Left colon (tissue), 2 donors: ENCODE data around the gene NANS. TPM values are rescaled to one million over a fixed set of nuclear protein-coding genes. Genes with fewer than 3 reads are reported as not detected.
"Not testable (repeated sequence)": the region's sequence is repeated elsewhere in the genome, so short reads cannot be mapped to it uniquely, and the experiment has no call there.

Experiments used
- ATAC-seq: fragments of 200-7000 bp; cut with Tn5 transposase; one replicate; pipeline ENCODE4 v1.9.1; 2020; ENCODE audit warnings: mild to moderate bottlenecking, moderate library complexity
- DNase-seq, 2 donors: peaks; one replicate each; pipeline ENCODE4 v3.0.0-alpha.2; 2020
- intact Hi-C, 2 donors: fragments of 100-400 bp; cut with DNase I in 1 of 2; cut with micrococcal nuclease in 1 of 2; formaldehyde crosslinking; loops; one replicate each; pipeline versions ENCODE4 v1.11.2 to v1.14.0; 2022; cut with DNase I, micrococcal nuclease
- long read RNA-seq: library from polyadenylated mRNA; unstranded; transcript quantifications from one replicate; pipeline ENCODE4 v2.0.0, GENCODE V29; 2021
- total RNA-seq, 2 donors: library from RNA; stranded (reverse); fragmentation: NEBNext Ultra II Directional; extraction: Animal tissue kit (Norgen Biotek cat#: 25700); gene quantifications; one replicate each; pipeline ENCODE4 v1.2.1, GENCODE V29; 2021
- donor health status: DM: no; HTN: no; CAD: no.
- donor health status: DM: yes; HTN: yes; CAD: no.

The NANS gene, protein sequence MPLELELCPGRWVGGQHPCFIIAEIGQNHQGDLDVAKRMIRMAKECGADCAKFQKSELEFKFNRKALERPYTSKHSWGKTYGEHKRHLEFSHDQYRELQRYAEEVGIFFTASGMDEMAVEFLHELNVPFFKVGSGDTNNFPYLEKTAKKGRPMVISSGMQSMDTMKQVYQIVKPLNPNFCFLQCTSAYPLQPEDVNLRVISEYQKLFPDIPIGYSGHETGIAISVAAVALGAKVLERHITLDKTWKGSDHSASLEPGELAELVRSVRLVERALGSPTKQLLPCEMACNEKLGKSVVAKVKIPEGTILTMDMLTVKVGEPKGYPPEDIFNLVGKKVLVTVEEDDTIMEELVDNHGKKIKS
- 100 to 1,000 TPM; 231 to 527 TPM for total RNA-seq
- long read RNA-seq, transcript NANS-201 (6 exons, 1,170 nt): major isoform, 666 of 751 reads
- long read RNA-seq, partial matches to known transcripts: 59 of 751 reads
- long read RNA-seq, other reads (novel, unspliced or antisense): 23 of 751 reads

DNA sequence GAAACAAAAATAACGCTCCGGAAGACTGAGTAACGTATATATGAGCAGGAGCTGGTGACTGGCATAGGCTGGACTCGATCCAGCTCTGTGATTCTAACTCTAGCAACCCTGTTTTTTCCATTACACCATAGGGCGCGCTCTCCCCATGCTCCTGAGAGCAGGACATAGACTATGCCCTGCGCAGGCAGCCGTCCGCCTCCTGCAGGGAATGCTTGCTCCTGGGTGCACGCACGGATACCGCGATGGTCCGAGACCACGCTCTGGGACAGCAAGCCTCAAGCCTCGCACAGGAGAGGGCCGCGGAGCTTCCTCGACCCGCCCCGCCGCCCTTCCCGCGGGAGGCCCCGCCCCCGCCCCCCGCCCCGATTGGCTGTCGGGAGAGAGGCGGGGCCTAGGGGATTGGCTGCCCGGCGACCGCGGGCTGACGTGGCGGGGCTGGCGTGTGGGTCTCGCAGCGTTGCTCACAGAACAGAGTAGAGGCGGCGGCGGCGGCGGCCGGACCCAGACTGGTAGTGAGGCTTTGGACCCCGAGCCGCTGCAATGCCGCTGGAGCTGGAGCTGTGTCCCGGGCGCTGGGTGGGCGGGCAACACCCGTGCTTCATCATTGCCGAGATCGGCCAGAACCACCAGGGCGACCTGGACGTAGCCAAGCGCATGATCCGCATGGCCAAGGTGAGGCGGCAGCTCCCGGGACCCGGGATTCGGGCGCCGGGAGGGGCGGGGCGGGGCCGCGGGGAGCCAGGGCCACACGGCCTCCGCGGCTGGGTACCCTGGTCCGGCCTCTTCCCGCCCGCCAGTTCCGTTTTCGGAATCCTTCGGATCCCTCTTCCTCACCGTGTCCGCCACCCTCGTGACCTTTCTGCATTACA, at the start of gene NANS:
NANS (plus strand) TSS at position 464 of the 869 bp plus-strand sequence; CDS start at position 541, 77 bp downstream.
- peak; percentile 96 to 97 for DNase-seq
- intact Hi-C loops: no loop called here
- ATAC-seq: peak; percentile 90

DNA sequence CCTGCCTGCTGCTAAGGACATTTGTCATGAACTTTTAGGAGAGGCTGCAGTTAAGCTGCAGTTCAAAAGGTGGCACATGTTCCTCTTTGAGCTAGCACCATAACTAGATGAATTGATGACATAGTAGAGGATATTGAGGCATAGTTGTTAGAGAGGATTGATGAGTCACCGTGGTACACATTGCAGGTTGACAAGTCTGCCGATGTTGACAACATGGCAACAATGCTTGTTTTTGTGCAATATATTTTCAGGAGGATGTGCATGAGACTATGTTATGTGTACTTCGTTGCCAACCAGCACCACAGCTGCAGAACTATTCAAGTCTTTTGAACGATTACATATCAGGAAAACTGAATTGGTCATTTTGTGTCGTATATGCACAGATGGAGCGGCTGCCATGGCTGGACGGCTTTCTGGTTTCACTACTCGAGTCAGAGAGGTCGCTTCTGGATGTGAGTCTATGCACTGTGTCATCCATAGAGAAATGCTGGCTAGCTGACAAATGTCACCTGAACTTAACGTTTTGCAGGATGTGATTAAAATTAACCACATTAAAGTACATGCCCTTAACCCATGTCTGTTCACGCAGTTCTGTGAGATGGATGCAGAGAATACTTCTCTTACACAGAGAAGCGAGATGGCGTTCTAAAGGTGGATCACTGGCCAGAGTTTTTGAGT, 49.1 kb upstream of the NANS start:
- intact Hi-C loops: no loop called here
- DNase-seq (no peak), ATAC-seq (no peak)

DNA sequence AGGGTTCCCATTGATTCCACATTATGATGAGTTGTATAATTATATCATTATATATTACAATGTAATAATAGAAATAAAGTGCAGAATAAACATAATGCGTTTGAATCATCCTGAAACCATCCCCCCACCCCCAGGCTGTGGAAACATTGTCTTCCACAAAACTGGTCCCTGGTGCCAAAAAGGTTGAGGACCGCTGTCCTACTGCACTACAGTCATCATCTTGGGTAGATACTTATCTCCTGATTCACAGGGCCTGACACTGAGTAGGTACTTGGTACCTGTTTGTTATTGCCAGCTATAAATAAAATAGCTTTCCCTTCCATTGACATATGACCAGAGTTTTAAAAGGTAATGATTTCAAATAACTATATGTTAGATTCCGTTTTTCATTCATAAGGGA, 47.8 kb upstream of the NANS start:
- ATAC-seq (no peak), DNase-seq (no peak)
- intact Hi-C loops: no loop called here

DNA sequence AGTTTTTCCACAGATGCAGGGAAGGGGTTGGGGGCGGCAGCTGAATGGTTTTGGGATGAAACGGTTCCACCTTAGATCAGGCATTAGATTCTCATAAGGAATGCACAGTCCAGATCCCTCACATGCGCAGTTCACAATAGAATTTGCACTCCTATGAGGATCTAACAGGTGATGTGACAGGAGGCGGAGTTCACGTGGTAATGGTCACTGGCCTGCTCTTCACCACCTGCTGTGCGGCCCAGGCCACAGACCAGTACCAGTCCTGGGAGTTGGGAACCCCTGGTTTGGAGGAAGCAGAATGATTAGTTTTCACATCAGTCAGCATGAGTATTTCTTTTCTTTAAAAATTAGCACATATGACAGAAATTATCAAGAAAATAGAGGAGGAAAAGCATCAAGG, 47.1 kb upstream of the NANS start:
- intact Hi-C loops: no loop called here
- ATAC-seq: no peak
- no peak for DNase-seq

DNA sequence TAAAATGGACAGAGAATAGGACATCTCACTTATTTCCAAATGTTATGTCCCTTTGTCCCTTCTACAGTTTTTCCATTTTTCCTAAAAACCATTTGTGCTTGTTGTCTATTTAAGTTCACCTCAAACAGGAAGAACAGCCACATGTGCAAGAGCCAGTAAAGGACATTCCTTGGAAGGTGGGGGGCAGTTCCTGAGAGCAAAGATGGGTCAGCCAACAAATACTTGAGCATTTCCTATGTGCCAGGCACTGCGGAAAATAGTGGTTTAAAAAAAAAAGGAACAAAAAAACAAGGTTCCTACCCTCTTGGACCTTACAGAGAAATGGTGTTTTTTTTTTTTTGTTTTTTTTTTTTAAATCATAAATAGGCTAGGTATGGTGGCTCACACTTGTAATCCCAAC, 46.6 kb upstream of the NANS start:
- intact Hi-C loops: no loop called here
- DNase-seq (no peak), ATAC-seq (no peak)

DNA sequence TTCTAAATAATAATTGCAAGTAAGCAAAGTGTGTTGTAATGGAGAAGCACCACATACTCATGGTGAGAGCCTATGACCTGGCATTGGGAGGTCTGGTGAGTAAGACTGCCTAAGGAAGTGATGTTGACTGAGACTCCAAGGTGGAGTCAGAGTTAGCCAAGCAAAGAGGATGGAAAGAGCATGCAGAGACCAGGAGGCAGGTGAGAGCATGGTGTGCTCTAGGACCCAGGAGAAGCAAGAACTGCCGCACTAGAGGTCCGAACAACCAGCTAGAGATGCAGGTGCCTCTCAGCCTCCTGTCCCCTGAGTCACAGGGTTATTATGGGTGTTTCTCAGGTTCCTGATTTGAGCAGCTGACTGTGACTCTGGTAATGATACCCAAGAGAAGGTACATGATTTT, 46.1 kb upstream of the NANS start:
- DNase-seq (peak in 1 of 2 donors; percentile 54), ATAC-seq (peak; percentile 95)
- intact Hi-C loops: no loop called here

DNA sequence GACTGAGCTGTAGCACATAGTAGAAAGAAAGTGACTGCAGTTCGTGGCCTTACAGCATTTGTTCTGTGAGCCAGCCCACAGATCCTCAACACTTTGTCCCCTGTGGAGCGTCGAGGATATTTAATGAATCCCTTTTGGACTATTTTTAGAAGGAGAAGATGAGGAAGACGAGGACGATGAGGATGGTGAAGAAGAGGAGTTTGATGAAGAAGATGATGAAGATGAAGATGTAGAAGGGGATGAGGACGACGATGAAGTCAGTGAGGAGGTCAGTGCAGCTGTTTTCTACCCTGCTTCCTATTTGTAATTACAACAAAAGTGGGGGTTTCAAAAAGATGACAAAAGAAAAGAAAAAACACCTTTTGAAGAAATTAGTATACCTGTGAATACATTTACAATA, 45.4 kb upstream of the NANS start:
- ATAC-seq (no peak), DNase-seq (no peak)
- intact Hi-C loops: no loop called here

DNA sequence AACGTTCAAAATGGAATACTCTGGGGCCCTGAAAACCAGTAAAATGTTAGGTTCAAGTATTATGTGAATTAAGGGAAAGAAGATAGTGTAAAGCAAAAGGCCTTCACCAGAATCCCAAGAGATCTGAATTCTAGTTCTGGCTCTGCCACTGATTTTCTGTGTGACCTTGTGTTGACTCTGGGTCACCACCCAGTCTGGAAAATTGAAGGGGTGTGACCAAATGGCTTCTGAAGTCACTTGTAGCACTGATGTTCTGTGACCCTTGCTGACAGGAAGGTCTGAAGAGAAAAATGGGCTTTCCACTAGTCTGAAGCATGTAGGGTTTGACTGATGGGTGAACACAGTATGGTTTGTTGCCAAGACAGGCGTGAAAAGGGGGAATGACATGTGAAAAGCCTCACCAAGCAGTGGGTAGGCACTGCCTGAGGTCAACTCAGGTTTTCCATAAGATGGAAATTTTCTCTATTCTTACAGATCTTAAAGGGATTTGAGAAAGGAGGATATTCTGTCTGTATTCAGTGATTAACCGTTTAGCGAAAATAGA, 40.3 kb upstream of the NANS start:
- no peak for ATAC-seq
- DNase-seq: no peak
- intact Hi-C loops: no loop called here

DNA sequence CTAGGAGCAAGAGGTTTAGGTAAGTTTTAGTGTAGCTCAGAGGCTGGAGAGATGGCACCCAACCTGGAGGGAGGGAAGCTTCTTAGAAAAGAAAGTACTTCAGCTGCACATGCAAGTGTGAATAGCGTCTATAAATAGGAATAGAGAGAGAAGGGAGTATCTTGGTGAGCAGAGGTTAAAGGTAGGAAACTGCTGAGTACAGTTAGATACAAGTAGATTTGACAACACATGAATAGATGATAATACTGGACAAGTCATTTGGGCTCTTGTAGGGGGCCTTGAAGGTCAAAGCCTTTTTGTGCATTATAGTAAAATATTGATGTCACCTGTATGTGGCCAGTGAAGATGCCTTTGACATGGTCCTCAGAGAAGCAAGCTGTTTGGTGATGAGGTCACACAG, 39.2 kb upstream of the NANS start:
- peak; percentile 31 for ATAC-seq
- DNase-seq: no peak

DNA sequence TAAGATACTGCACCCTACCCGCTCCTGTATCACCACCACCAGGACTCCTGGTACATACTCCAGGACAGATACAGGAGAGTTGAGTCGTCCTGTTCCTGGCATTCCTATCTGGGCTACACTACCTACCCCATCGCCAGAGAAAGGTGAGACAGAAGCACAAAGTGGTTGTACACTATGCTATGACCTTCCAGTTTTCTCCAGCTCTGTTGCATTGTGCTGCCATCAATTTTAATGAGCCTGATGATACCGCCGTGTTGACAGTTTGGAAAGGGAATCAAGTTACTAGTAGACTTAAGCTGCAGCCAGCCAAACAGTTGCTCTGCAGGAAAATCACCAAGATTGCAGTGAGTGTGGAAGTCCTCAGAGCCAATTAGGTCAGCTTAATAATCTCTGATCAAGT, 38.2 kb upstream of the NANS start:
- no peak for ATAC-seq
- DNase-seq: no peak
- intact Hi-C loops: no loop called here

More for the DNA sequence above, 39.2 kb upstream of the NANS start:
- intact Hi-C loops: no loop called here

DNA sequence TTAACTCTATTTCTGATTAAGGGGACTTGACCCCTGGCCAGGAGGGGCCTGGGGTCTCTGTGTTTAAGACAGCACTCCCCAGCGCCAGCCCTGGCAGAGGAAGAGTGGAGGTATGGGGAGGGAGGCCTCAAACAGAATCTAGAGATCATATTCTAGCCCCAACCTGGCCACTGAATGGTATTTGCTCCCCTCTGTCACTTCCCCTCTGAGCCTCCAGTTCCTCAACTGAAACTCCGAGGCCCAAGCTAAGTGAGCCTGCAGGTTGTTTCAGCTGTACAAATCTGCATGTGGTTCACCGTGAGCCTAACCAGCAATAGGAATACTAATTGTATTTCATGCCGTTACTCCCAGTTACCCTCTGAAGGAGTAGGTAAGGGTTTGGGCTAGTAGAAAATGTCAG, 37.4 kb upstream of the NANS start:
- ATAC-seq: no peak
- no peak for DNase-seq
- intact Hi-C loops: no loop called here

DNA sequence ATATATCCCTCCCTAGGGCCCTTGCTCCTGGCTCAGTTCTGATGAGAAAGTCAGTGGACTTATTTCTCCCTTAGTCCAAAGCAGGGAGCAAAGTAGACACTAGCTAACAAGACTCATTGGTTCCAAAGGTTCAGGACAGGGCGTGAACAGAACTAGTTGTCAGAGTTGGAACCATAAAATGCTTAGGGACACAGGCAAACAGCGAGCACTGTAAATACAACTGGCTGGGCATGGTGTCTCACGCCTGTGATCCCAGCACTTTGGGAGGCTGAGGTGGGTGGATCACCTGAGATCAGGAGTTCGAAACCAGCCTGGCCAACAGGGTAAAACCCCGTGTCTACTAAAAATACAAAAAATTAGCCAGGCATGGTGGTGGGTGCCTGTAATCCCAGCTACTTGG, 36.7 kb upstream of the NANS start:
- peak; percentile 94 for ATAC-seq
- peak; percentile 43 to 65 for DNase-seq
- intact Hi-C loops: not testable (repeated sequence)

DNA sequence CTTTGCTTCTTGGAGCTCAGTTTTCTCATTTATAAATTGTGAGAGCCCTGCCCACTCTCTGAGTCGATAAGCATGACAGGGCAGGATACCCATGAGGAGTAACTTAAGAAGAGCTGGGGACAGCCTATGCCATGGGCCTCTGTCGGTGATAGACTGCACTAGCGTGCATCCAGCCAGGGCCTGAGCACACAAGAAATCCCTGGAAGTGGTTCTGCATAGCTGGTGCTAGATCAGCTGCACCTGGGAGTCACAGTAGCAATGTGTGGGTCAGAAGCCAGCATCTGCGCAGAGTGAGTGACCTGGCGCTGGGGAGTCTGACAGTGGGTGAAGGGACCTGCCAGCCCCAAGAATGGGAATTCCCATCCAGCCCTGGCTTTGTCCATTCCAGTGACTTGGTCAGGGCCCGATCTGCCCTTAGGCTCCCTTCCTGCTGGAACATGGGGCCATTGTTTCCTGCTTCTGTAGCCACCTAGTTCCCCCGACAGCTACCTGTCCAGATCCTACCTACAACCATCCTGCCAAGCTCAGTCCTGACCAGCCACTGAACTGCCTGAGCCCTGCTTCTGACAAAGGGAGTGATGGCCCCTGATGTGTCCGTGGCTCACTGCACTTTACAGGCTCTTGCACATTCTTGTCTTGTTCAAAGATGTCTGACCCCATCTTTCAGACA, 35.9 kb upstream of the NANS start:
- ATAC-seq (no peak), DNase-seq (no peak)
- intact Hi-C loops: no loop called here

DNA sequence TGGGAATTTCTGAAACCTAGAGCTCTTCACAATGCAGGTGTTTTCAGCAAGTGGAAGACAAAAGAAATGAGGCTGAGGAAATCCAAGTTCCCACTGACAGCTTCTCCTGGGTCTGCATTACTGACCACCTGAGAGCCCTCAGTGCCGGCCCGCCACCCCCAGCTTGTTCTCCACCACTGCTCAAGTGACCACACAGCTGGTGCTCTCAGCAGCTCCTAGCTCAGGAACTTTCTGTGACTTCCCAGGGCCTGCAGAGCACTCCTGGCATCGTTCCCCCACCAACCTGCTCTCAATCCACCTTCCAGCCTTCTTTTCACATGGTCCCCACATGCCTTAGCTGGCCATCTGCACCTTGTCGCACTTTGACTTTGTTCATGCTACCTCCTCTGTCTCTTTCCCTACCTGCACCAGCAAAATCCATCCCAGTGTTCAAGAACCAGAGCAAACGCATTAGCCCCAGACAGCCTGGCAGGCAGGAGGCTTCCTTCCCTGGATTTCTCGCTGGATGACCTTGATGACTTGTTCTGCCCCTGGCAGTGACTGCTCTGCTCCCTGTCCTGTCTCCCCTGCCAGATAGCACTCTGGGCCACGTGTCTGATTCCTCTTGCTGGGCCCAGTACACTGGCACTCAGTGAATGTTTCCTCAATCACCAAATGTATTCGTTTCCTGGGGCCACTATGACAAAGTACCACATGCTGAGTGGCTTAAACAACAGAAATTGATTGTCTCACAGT, 35.1 kb upstream of the NANS start:
- no peak for ATAC-seq
- no peak for DNase-seq
- intact Hi-C loops: no loop called here

DNA sequence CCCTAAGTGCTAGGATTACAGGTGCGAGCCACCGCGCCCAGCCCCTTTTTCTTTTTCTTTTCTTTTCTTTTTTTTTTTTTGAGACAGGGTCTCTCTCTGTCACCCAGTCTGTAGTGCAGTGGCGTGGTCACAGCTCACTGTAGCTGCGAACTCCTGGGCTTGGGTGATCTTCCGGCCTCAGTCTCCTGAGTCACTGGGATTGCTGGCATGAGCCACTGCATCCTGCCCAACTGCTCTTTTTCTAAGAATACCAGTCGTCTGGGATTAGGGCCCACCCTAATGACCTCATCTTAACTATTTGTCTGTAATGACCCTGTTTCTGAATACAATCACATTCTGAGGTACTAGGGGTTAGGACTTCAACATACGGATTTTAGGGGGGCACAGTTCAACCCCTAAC, 34.1 kb upstream of the NANS start:
- ATAC-seq: no peak
- no peak for DNase-seq
- intact Hi-C loops: no loop called here

DNA sequence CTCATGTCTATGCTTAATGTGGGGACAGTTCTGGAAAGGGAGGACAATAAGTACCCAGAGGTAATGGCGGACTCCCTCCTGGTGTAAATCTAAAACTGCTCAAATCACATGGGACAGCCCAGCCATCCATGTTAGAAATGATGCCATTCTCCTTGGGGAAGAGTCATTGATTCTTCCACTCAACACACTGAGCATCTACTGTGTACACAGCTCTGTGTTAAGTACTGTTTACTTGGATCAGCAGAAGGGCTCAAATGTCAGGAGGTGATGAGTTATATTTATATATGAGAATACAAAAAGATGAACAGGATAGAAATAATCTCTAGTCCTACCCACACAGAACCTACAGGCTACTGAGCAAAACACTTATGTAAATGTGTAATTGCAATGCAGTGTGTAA, 31.8 kb upstream of the NANS start:
- intact Hi-C loops: no loop called here
- DNase-seq (no peak), ATAC-seq (no peak)

DNA sequence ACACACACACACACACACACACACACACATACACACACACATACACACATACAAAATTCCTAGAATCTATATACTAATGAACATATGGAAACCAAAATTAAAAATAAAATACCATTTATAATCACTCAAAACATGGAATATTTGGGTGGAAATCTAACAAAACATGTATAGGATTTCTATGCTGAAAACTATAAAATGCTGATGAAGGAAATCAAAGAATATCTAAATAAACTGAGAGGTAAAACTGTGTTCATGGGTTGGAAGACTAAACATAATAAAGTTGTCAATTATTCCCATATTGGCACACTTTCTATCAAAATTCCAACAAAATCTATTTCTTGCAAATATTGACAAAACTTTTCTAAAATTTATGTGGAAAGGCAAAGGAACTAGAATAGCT, 25.4 kb upstream of the NANS start:
- intact Hi-C loops: loop anchor here in 1 of 2 donors (10.0 kb wide), 1 partner anchor 106 kb away; the partner anchor contains the start of gene TRMO
- DNase-seq: no peak
- no peak for ATAC-seq

DNA sequence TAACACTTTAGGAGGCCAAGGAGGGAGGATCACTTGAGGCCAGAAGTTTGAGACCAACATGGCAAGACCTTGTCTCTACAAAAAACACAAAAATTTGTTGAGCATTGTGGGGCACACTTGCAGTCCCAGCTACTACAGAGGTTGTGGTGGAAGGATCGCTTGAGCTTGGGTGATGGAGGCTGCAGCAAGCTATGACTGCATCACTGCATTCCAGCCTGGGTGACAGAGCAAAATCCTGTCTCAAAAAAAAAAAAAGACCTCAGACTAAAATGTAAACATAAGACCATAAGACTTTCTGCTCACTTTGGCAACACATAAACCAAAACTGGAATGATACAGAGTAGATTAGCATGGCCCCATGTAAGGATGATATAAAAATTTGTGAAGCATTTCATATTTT, 24.6 kb upstream of the NANS start:
- DNase-seq (no peak), ATAC-seq (no peak)
- intact Hi-C loops: loop anchor here in 1 of 2 donors (10.0 kb wide), 1 partner anchor 107 kb away; the partner anchor contains the start of gene TRMO
